Trophoblast cell (in vitro differentiated cells and primary cell): Measurements from ENCODE around the gene STARD10.

Experiments
- DNase-seq, 2 donors: peaks; one replicate each; pipeline ENCODE4 v3.0.0-alpha.2; 2016
- H2AFZ ChIP-seq: 2 replicates; pipeline ENCODE4 v1.6.1; 2013; ENCODE audit warnings: low read length, moderate library complexity, mild to moderate bottlenecking; ENCODE audit not compliant: insufficient read depth, poor library complexity
- H2AK5ac ChIP-seq: 2 replicates; pipeline ENCODE4 v1.6.1; 2013; ENCODE audit warnings: mild to moderate bottlenecking, low read length
- H2BK120ac ChIP-seq: 2 replicates; pipeline ENCODE4 v1.6.1; 2013; ENCODE audit warnings: low read length, mild to moderate bottlenecking, moderate library complexity; ENCODE audit not compliant: insufficient read depth, poor library complexity
- H2BK12ac ChIP-seq: 2 replicates; pipeline ENCODE4 v1.6.1; 2013; ENCODE audit warnings: mild to moderate bottlenecking, low read length, moderate library complexity
- H2BK5ac ChIP-seq: 2 replicates; pipeline ENCODE4 v1.6.1; 2013; ENCODE audit warnings: low read length, low read depth, moderate library complexity, mild to moderate bottlenecking; ENCODE audit not compliant: poor library complexity
- H3K14ac ChIP-seq: 2 replicates; pipeline ENCODE4 v1.6.1; 2013; ENCODE audit warnings: mild to moderate bottlenecking, low read length
- H3K18ac ChIP-seq: 2 replicates; pipeline ENCODE4 v1.6.1; 2013; ENCODE audit warnings: mild to moderate bottlenecking, low read length
- H3K23ac ChIP-seq: 2 replicates; pipeline ENCODE4 v1.6.1; 2013; ENCODE audit warnings: low read length
- H3K27ac ChIP-seq: 2 replicates; pipeline ENCODE4 v1.5.1; 2013; ENCODE audit warnings: low read depth, mild to moderate bottlenecking, inconsistent platforms, low read length, moderate library complexity
- H3K27me3 ChIP-seq: 2 replicates; pipeline ENCODE4 v1.6.1; 2013; ENCODE audit warnings: inconsistent platforms, mild to moderate bottlenecking, low read length, moderate library complexity; ENCODE audit not compliant: insufficient read depth
- H3K36me3 ChIP-seq, 2 experiments: 1 replicate in 1 of 2; 2 replicates in 1 of 2; pipeline ENCODE4 v1.6.1; 2013; ENCODE audit warnings: low read length in 2 of 2, mild to moderate bottlenecking in 2 of 2, moderate library complexity in 1 of 2; ENCODE audit not compliant: insufficient read depth in 2 of 2, control insufficient read depth in 1 of 2
- H3K4ac ChIP-seq: 2 replicates; pipeline ENCODE4 v1.6.1; 2013; ENCODE audit warnings: low read depth, mild to moderate bottlenecking, low read length, moderate library complexity
- H3K4me1 ChIP-seq, 2 experiments: 1 replicate in 1 of 2; 2 replicates in 1 of 2; pipeline ENCODE4 v1.6.1; 2013; ENCODE audit warnings: low read length in 2 of 2, mild to moderate bottlenecking in 2 of 2, moderate library complexity in 1 of 2; ENCODE audit not compliant: insufficient read depth in 2 of 2, control insufficient read depth in 1 of 2
- H3K4me2 ChIP-seq: 2 replicates; pipeline ENCODE4 v1.6.1; 2013; ENCODE audit warnings: inconsistent platforms, mild to moderate bottlenecking, low read length, moderate library complexity
- H3K4me3 ChIP-seq: 2 replicates; pipeline ENCODE4 v1.5.1; 2013; ENCODE audit warnings: mild to moderate bottlenecking, low read depth, low read length, inconsistent platforms
- H3K79me1 ChIP-seq: one replicate; pipeline ENCODE4 v1.6.1; 2013; ENCODE audit warnings: low read length
- H3K79me2 ChIP-seq: 2 replicates; pipeline ENCODE4 v1.6.1; 2013; ENCODE audit warnings: low read length, mild to moderate bottlenecking; ENCODE audit not compliant: control insufficient read depth, insufficient read depth, poor library complexity
- H3K9ac ChIP-seq: 2 replicates; pipeline ENCODE4 v1.6.1; 2013; ENCODE audit warnings: mild to moderate bottlenecking, low read length
- H3K9me3 ChIP-seq: 2 replicates; pipeline ENCODE4 v1.6.1; 2013; ENCODE audit warnings: low read depth, mild to moderate bottlenecking, control low read depth, inconsistent platforms, low read length; ENCODE audit not compliant: insufficient read depth
- H4K12ac ChIP-seq: 2 replicates; pipeline ENCODE4 v1.6.1; 2013; ENCODE audit warnings: low read depth, mild to moderate bottlenecking, low read length, moderate library complexity
- H4K8ac ChIP-seq: 2 replicates; pipeline ENCODE4 v1.6.1; 2013; ENCODE audit warnings: low read depth, mild to moderate bottlenecking, low read length, moderate library complexity
- H4K91ac ChIP-seq: one replicate; pipeline ENCODE4 v1.6.1; 2013; ENCODE audit warnings: low read depth, mild to moderate bottlenecking, low read length, moderate library complexity
- WGBS: extraction: QIAGEN DNeasy Blood & Tissue Kit; methylation state at CpG from one replicate; pipeline ENCODE4 v1.1.7; 2013; ENCODE audit warnings: missing lambda C conversion rate; ENCODE audit not compliant: insufficient read length, insufficient coverage; ENCODE audit errors: extremely low coverage; 5-methylcytosine and 5-hydroxymethylcytosine counted together

The STARD10 gene

GRCh38 chr11:72776844-72777754, 16.7 kb downstream of the STARD10 start:
- no peak overlapping the region for H3K9ac ChIP-seq
- peaks cover 41% of the 10 kb centered on the region for H3K79me1 ChIP-seq
- peak overlapping the region; percentile 16 for H3K4ac ChIP-seq
- H3K27ac ChIP-seq, result peak overlapping the region; percentile 68
- H2BK12ac ChIP-seq, result peak overlapping the region; percentile 44
- WGBS, result no CpG with 5 or more reads among the region's 7 CpGs
- H4K91ac ChIP-seq, result peak overlapping the region; percentile 86
- DNase-seq, result peak; percentile 92 to 94
- peaks cover 71 to 85% of the 10 kb centered on the region in 2 experiments for H3K4me1 ChIP-seq
- H3K27me3 ChIP-seq, result no peaks in the 10 kb centered on the region
- peak overlapping the region; percentile 49 for H2AK5ac ChIP-seq
- H4K12ac ChIP-seq, result no peak overlapping the region
- H2AFZ ChIP-seq, result no peak overlapping the region
- H2BK120ac ChIP-seq, result peak overlapping the region; percentile 56
- H3K18ac ChIP-seq, result peak overlapping the region; percentile 76
- H2BK5ac ChIP-seq, result peak overlapping the region; percentile 15
- no peaks in the 10 kb centered on the region for H3K9me3 ChIP-seq
- peak overlapping the region; percentile 40 for H4K8ac ChIP-seq
- H3K14ac ChIP-seq, result peak overlapping the region; percentile 52
- H3K4me3 ChIP-seq, result no peak overlapping the region
- no peak overlapping the region for H3K4me2 ChIP-seq
- peaks cover 4 to 7% of the 10 kb centered on the region in 2 experiments for H3K36me3 ChIP-seq
- H3K79me2 ChIP-seq, result peaks cover 12% of the 10 kb centered on the region
- no peak overlapping the region for H3K23ac ChIP-seq

- H3K9me3 ChIP-seq, result no peaks in the 10 kb centered on the region
- no peak overlapping the region for H3K27ac ChIP-seq
- peak overlapping the region; percentile 1 for H3K4ac ChIP-seq
- peak overlapping the region; percentile 12 for H2BK5ac ChIP-seq
- H3K18ac ChIP-seq, result peak overlapping the region; percentile 37
- peak overlapping the region; percentile 3 for H3K14ac ChIP-seq
- H2BK120ac ChIP-seq, result peak overlapping the region; percentile 56
- H4K91ac ChIP-seq, result peak overlapping the region; percentile 86
- peak overlapping the region; percentile 32 for H4K8ac ChIP-seq
- no peak for DNase-seq
- no peak overlapping the region for H3K4me2 ChIP-seq
- H3K9ac ChIP-seq, result no peak overlapping the region
- no peak overlapping the region for H3K23ac ChIP-seq
- H3K79me2 ChIP-seq, result peaks cover 13% of the 10 kb centered on the region
- H2BK12ac ChIP-seq, result peak overlapping the region; percentile 53
- H3K36me3 ChIP-seq, result peaks cover 6 to 9% of the 10 kb centered on the region in 2 experiments
- peaks cover 80 to 90% of the 10 kb centered on the region in 2 experiments for H3K4me1 ChIP-seq
- no peak overlapping the region for H3K4me3 ChIP-seq
- H4K12ac ChIP-seq, result peak overlapping the region; percentile 12
- peak overlapping the region; percentile 77 for H2AK5ac ChIP-seq
- WGBS, result no CpG with 5 or more reads among the region's 9 CpGs
- no peaks in the 10 kb centered on the region for H3K27me3 ChIP-seq
- H2AFZ ChIP-seq, result no peak overlapping the region
- H3K79me1 ChIP-seq, result peaks cover 41% of the 10 kb centered on the region
These were observed 17.6 kb downstream of the STARD10 start for GRCh38 chr11:72776117-72776843.

- peaks cover 7 to 10% of the 10 kb centered on the region in 2 experiments for H3K36me3 ChIP-seq
- no peak overlapping the region for H2BK120ac ChIP-seq
- peak overlapping the region; percentile 9 for H3K14ac ChIP-seq
- H3K27me3 ChIP-seq, result no peaks in the 10 kb centered on the region
- H3K4me3 ChIP-seq, result no peak overlapping the region
- no peak overlapping the region for H3K27ac ChIP-seq
- no peak overlapping the region for H3K23ac ChIP-seq
- no peak overlapping the region for H3K4me2 ChIP-seq
- H3K9me3 ChIP-seq, result no peaks in the 10 kb centered on the region
- H2AK5ac ChIP-seq, result no peak overlapping the region
- H3K9ac ChIP-seq, result no peak overlapping the region
- no peak overlapping the region for H2AFZ ChIP-seq
- H3K79me2 ChIP-seq, result peaks cover 8% of the 10 kb centered on the region
- H4K91ac ChIP-seq, result no peak overlapping the region
- H3K18ac ChIP-seq, result peak overlapping the region; percentile 37
- peak overlapping the region; percentile 8 for H3K4ac ChIP-seq
- H2BK12ac ChIP-seq, result peak overlapping the region; percentile 6
- H2BK5ac ChIP-seq, result no peak overlapping the region
- H4K8ac ChIP-seq, result peak overlapping the region; percentile 32
- no CpG with 5 or more reads among the region's 7 CpGs for WGBS
- DNase-seq, result no peak
- H3K79me1 ChIP-seq, result peaks cover 36% of the 10 kb centered on the region
- no peak overlapping the region for H4K12ac ChIP-seq
- peaks cover 79 to 88% of the 10 kb centered on the region in 2 experiments for H3K4me1 ChIP-seq
These were observed 18.3 kb downstream of the STARD10 start for GRCh38 chr11:72775288-72776110.

GRCh38 chr11:72774499-72774898, 19.3 kb downstream of the STARD10 start:
- no peak overlapping the region for H3K4ac ChIP-seq
- no peak overlapping the region for H3K27ac ChIP-seq
- no peak for DNase-seq
- H3K4me2 ChIP-seq, result no peak overlapping the region
- H3K9me3 ChIP-seq, result no peaks in the 10 kb centered on the region
- H2AFZ ChIP-seq, result no peak overlapping the region
- H3K79me1 ChIP-seq, result peaks cover 29% of the 10 kb centered on the region
- H3K27me3 ChIP-seq, result no peaks in the 10 kb centered on the region
- no peak overlapping the region for H4K8ac ChIP-seq
- peak overlapping the region; percentile 33 for H3K18ac ChIP-seq
- H2BK12ac ChIP-seq, result no peak overlapping the region
- no peak overlapping the region for H4K12ac ChIP-seq
- peak overlapping the region; percentile 9 for H2AK5ac ChIP-seq
- no peak overlapping the region for H3K4me3 ChIP-seq
- H3K23ac ChIP-seq, result no peak overlapping the region
- H3K4me1 ChIP-seq, result peaks cover 72 to 78% of the 10 kb centered on the region in 2 experiments
- peak overlapping the region; percentile 20 for H4K91ac ChIP-seq
- WGBS, result no CpG with 5 or more reads among the region's 6 CpGs
- H3K79me2 ChIP-seq, result peaks cover 2% of the 10 kb centered on the region
- no peak overlapping the region for H2BK120ac ChIP-seq
- no peak overlapping the region for H2BK5ac ChIP-seq
- no peak overlapping the region for H3K14ac ChIP-seq
- H3K9ac ChIP-seq, result no peak overlapping the region
- peaks cover 9 to 11% of the 10 kb centered on the region in 2 experiments for H3K36me3 ChIP-seq
